Tibial nerve (tissue), 4 donors: ENCODE measurements around the gene ZFP1. TPM values are rescaled to one million over a fixed set of nuclear protein-coding genes. Genes with fewer than 3 reads are reported as not detected.
A peak's percentile ranks its signal among the peaks of the same experiment; 100 is the strongest.

Source experiments
- DNase-seq, 2 donors: peaks; one replicate each; pipeline ENCODE4 v3.0.0-alpha.2; 2019; ENCODE audit warnings: low spot score in 2 of 2
- H3K27ac ChIP-seq, 4 donors: fragments of 200-600 bp; sonication (generic) in 3 of 4; one replicate each; pipeline ENCODE4 v1.5.1; 2017 to 2019; ENCODE audit warnings: mild to moderate bottlenecking in 1 of 4
- H3K27me3 ChIP-seq, 2 donors: fragments of 200-600 bp; sonication (generic) in 1 of 2; one replicate each; pipeline versions ENCODE4 v1.5.1 to v1.6.0; 2017 to 2019
- H3K36me3 ChIP-seq, 3 donors: fragments of 200-600 bp; sonication (generic); one replicate each; pipeline ENCODE4 v1.5.1; 2018 to 2019
- H3K4me1 ChIP-seq, 4 donors: fragments of 200-600 bp; sonication (generic) in 3 of 4; one replicate each; pipeline ENCODE4 v1.5.1; 2017 to 2019
- H3K4me3 ChIP-seq, 4 donors: fragments of 200-600 bp; sonication (generic) in 3 of 4; one replicate each; pipeline ENCODE4 v1.5.1; 2017 to 2019; ENCODE audit warnings: mild to moderate bottlenecking in 1 of 4, moderate library complexity in 1 of 4
- H3K9me3 ChIP-seq, 4 donors: fragments of 200-600 bp; sonication (generic) in 3 of 4; one replicate each; pipeline ENCODE4 v1.5.1; 2017 to 2019
- EP300 ChIP-seq, 2 donors: sonication (generic); formaldehyde crosslinking; IDR thresholded peaks; one replicate each; pipeline ENCODE4 v1.6.1; 2017; ENCODE audit warnings: antibody characterized with exemption in 2 of 2, mild to moderate bottlenecking in 1 of 2
- POLR2A ChIP-seq, 2 donors: fragments of 450-650 bp; IDR thresholded peaks; one replicate each; pipeline ENCODE4 v1.6.1; 2017; ENCODE audit warnings: antibody characterized with exemption in 2 of 2, mild to moderate bottlenecking in 2 of 2, moderate library complexity in 2 of 2
- WGBS, 2 donors: methylation state at CpG; one replicate each; pipeline ENCODE4 v1.1.5; 2018; 5-methylcytosine and 5-hydroxymethylcytosine counted together
- total RNA-seq, 4 donors: library from RNA; depleted of rRNA; stranded (reverse); fragments of >200 nt; gene quantifications; one replicate each; pipeline ENCODE4 v1.1.0, GENCODE V29; 2016
- TF ChIP-seq, protein P1 (sequence below), 5 experiments: fragments of 200-600 bp in 3 of 5; fragments of 450-650 bp in 2 of 5; sonication (generic) in 3 of 5; IDR thresholded peaks; one replicate each; pipeline ENCODE4 v1.5.1; 2016 to 2019; ENCODE audit warnings: antibody characterized with exemption in 5 of 5, mild to moderate bottlenecking in 3 of 5, moderate library complexity in 2 of 5

The ZFP1 gene
- total RNA-seq = 10 to 100 TPM in 2 of 4 donors, 1 to 10 TPM in 2; 6.3 to 12.6 (median 9.5) TPM

DNA sequence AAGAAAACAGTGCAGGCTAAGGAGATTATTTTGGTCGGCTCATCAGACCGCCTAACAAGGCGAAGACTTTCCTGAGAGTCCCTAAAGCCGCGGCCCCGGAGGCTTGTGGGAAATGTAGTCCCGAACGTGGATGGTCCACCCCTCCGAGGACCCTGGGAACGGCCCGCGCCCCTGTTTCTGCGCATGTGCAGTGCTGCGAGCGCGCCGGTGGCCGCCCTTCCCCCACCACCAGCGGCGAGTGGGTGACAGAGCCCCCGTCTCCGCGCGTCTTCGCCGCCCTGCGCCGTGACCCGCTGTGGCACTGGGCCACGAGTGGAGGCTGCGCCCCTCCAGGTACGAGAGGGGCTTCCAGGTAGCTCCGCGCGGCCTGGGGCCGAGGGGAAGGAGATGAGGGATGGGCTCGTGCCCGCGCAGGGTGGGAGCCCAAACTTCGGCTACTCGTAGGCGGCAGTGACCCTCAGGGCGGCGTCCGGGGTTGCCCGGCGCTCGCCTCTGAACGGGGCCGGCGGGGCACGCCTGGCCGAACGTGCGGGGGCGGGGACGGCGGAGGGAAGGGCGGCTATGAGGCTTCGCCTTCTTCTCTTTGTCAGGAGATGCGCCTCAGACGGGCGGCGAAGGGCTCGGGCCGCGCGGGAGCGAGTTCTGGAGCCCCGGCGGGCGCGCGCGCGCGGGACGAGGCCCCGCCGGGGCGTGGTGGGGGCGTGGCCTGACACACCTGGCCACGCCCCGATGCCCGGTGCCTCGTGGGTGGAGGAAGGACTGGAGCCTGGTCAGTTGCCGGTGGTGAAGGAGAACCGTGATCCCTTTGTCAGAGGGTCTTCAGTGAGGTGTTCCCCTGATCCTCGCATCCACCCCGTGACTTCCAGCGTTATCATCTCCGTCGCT, at the start of gene ZFP1:
TSS of gene ZFP1 (plus strand) at position 214 of the 885 bp plus-strand sequence. CDS start 4,428 bp downstream, outside the sequence.
- H3K4me3 ChIP-seq = peak within 1 kb of the TSS; percentile 80 to 100 (median 100)
- TF ChIP-seq EP300 (IDR thresholded peaks at IDR 0.05) (peak; percentile 72 to 93), POLR2A (IDR thresholded peaks at IDR 0.05) (peak in 1 of 2 donors; percentile 60)
- TF ChIP-seq, protein P1, sequence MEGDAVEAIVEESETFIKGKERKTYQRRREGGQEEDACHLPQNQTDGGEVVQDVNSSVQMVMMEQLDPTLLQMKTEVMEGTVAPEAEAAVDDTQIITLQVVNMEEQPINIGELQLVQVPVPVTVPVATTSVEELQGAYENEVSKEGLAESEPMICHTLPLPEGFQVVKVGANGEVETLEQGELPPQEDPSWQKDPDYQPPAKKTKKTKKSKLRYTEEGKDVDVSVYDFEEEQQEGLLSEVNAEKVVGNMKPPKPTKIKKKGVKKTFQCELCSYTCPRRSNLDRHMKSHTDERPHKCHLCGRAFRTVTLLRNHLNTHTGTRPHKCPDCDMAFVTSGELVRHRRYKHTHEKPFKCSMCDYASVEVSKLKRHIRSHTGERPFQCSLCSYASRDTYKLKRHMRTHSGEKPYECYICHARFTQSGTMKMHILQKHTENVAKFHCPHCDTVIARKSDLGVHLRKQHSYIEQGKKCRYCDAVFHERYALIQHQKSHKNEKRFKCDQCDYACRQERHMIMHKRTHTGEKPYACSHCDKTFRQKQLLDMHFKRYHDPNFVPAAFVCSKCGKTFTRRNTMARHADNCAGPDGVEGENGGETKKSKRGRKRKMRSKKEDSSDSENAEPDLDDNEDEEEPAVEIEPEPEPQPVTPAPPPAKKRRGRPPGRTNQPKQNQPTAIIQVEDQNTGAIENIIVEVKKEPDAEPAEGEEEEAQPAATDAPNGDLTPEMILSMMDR (IDR thresholded peaks at IDR 0.05) = peak in 2 of 5 experiments; percentile 30 to 31
- H3K27ac ChIP-seq = peak within 1 kb of the TSS; percentile 95 to 100 (median 99)
- H3K9me3 ChIP-seq = peaks cover 0 to 44% (median 4%) of the 10 kb centered on the region in 4 donors
- H3K36me3 ChIP-seq = peaks cover 0 to 27% (median 0%) of the 10 kb centered on the region in 3 donors
- WGBS, 2 donors = 0% methylated on average over 65 to 80 of the region's 93 CpGs
- no peaks in the 10 kb centered on the region for H3K27me3 ChIP-seq
- H3K4me1 ChIP-seq = peaks cover 0 to 11% (median 3%) of the 10 kb centered on the region in 4 donors
- DNase-seq = peak; percentile 93 to 95

DNA sequence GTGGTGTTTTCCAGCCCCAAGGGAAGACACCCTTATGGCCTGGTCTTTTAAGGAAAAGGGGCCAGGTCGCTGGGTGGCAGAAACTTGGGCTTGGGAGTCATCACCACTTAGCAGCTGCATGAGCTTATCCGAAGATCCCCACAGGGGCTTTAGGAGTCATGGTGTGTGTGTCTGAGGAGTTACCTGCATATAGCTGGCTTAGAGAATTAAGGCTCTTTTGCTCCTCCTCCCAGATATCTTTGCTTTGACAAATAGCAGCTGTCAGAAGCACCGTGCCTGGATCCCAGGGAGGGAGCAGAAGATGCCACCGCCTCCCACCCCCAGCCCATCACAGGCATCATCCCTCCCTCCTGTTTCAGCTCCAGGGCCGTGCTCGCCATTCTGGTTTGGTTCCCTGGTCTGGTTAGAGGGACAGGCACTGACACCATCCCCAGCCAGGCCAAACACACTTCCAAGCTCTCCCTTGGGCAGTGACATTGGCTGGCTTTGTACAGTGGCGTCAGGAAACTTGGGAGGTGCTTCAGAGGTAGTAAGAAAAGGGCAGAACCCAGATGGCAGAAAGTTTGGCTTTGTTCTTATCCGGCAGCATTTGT, 49.2 kb upstream of the ZFP1 start:
- 63 to 68% methylated on average over 8 of the region's 8 CpGs for WGBS, 2 donors

DNA sequence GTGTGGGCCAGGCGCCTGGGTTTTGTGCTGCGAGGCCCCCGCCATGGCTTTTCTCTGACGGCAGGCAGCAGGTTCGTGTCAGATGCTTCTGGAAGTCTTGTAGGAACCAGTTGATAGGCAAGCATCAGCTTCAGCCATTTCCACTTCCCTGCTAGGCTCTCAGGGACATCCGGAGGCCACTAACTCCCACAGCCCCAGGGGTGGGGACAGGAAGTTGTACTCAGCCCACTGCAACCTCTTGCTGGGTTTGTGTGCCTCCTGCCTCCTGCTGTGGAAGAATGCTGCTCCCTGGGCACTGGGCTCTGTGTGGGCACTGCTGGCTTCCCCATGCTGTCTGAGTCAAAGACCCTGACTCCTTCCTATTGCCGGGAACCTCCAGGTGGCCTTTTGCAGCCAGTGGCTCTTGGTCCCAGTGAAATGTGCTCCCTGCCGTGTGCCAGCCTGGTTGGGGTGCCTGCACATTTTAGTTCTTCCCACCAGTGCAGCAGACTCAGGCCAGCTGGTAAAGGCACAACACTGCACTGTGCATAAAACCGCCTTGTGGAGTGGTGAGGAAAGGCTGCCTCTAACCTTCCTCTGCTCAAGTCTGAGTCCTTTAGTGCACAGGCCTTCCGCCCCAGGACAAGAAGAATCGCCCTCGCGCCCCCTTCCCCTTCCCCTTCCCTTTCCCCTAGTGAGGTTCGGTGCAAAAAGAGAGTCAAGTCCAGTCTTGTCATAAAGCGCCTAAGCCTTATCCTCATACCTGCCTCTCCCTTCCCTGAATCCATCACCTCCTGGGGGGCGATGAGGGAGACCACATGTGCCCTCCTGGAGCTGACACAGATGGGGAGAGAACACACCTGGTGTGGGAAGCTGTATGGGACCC, 48.4 kb upstream of the ZFP1 start:
- no peak for DNase-seq
- H3K36me3 ChIP-seq = no peaks in the 10 kb centered on the region
- no peak overlapping the region for H3K4me3 ChIP-seq
- H3K27me3 ChIP-seq = no peaks in the 10 kb centered on the region
- H3K4me1 ChIP-seq = peaks cover 0 to 50% (median 11%) of the 10 kb centered on the region in 4 donors
- no peaks in the 10 kb centered on the region for H3K9me3 ChIP-seq
- TF ChIP-seq, protein P1 (IDR thresholded peaks at IDR 0.05) = no peak
- TF ChIP-seq POLR2A (IDR thresholded peaks at IDR 0.05) = no peak
- TF ChIP-seq EP300 (IDR thresholded peaks at IDR 0.05) = no peak
- H3K27ac ChIP-seq = peak overlapping the region in 2 of 4 donors; percentile 12 to 43
- 68 to 74% methylated on average over 15 to 16 of the region's 16 CpGs for whole genome bisulfite sequencing, 2 donors

More for the DNA sequence above, 49.2 kb upstream of the ZFP1 start:
- Histone ChIP-seq H3K9me3 (no peaks in the 10 kb centered on the region), H3K27me3 (no peaks in the 10 kb centered on the region), H3K36me3 (peaks cover 0 to 1% (median 0%) of the 10 kb centered on the region in 3 donors), H3K4me1 (peaks cover 0 to 46% (median 10%) of the 10 kb centered on the region in 4 donors), H3K4me3 (no peak overlapping the region), H3K27ac (peak overlapping the region in 2 of 4 donors; percentile 3 to 12)
- TF ChIP-seq POLR2A (IDR thresholded peaks at IDR 0.05) = no peak
- no peak for DNase-seq

DNA sequence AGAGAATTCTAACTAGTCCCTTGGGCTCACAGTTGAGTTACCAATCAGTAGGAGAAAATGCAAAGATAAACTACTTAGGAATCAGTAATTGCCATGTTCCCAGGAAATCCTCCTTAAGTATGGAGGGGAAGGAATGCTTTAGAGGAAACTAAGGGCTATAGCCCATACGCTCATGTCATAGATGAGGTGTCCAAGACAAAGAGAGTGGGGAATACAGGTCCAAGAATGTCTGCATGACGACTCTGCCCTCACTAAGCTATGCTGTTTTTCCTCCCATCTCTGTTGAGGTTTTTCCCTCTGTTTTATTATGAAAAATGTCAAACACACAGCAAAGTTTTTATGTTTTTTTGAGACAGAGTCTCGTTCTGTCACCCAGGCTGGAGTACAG, 47.7 kb upstream of the ZFP1 start:
- no peaks in the 10 kb centered on the region for H3K36me3 ChIP-seq
- no peaks in the 10 kb centered on the region for H3K27me3 ChIP-seq
- TF ChIP-seq EP300 (IDR thresholded peaks at IDR 0.05) = no peak
- no peak for TF ChIP-seq POLR2A (IDR thresholded peaks at IDR 0.05)
- TF ChIP-seq, protein P1 (IDR thresholded peaks at IDR 0.05) = no peak
- H3K27ac ChIP-seq = no peak overlapping the region
- no peaks in the 10 kb centered on the region for H3K9me3 ChIP-seq
- DNase-seq = no peak
- H3K4me3 ChIP-seq = no peak overlapping the region
- peaks cover 0 to 55% (median 15%) of the 10 kb centered on the region in 4 donors for H3K4me1 ChIP-seq
- 85 to 90% methylated on average over 3 of the region's 3 CpGs for WGBS, 2 donors

DNA sequence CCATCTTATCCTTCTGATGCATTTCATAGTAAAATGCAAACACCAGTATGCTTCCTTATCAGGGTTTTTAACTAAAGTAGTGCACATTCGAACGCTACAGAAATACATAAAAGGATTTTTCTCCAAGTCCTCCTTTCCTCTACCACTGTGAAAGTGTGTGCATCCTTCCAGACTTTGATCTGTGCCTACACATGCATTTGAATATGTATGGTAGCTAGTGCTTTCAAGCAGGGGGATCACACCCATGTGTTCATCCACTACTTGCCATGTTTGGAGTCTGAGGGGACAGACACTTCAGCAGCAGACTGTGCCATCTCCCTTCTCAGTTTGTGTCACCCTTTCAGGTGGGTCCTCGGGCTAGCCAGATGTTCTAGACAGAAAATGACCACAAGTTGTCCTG, 46.7 kb upstream of the ZFP1 start:
- no peak for DNase-seq
- WGBS, 2 donors = 97 to 98% methylated on average over 3 of the region's 3 CpGs
- H3K27ac ChIP-seq = no peak overlapping the region
- peaks cover 0 to 53% (median 14%) of the 10 kb centered on the region in 4 donors for H3K4me1 ChIP-seq
- H3K36me3 ChIP-seq = no peaks in the 10 kb centered on the region
- no peaks in the 10 kb centered on the region for H3K27me3 ChIP-seq
- H3K9me3 ChIP-seq = no peaks in the 10 kb centered on the region
- no peak overlapping the region for H3K4me3 ChIP-seq
- TF ChIP-seq EP300 (IDR thresholded peaks at IDR 0.05) = no peak
- TF ChIP-seq, protein P1 (IDR thresholded peaks at IDR 0.05) = no peak
- no peak for TF ChIP-seq POLR2A (IDR thresholded peaks at IDR 0.05)
